AG10803 (cell line): Measurements from ENCODE around the gene FUT8.
A peak's percentile ranks its signal among the peaks of the same experiment; 100 is the strongest.

Source experiments
- DNase-seq: peaks from one replicate; pipeline ENCODE4 v3.0.0; 2010; ENCODE audit warnings: low read depth
- H3K4me3 ChIP-seq: 2 replicates; pipeline ENCODE4 v1.5.1; 2011; ENCODE audit warnings: mild to moderate bottlenecking, low read length, control low read depth
- CTCF ChIP-seq: conservative IDR thresholded peaks from 2 replicates; pipeline ENCODE4 v1.5.1; 2011; ENCODE audit warnings: mild to moderate bottlenecking, low read length, control low read depth, inconsistent platforms

FUT8 gene

GRCh38 chr14:65789363-65789762, 376.8 kb downstream of the FUT8 start:
- TF ChIP-seq CTCF, result no peak
- H3K4me3 ChIP-seq, result no peak overlapping the region
- DNase-seq, result peak; percentile 6

GRCh38 chr14:65790172-65790815, 377.8 kb downstream of the FUT8 start:
- DNase-seq, result peak; percentile 9
- no peak for TF ChIP-seq CTCF
- no peak overlapping the region for H3K4me3 ChIP-seq

- H3K4me3 ChIP-seq, result no peak overlapping the region
- DNase-seq, result peak; percentile 71
- TF ChIP-seq CTCF, result no peak
Observed at GRCh38 chr14:65791191-65791981, 378.9 kb downstream of the FUT8 start.

- peak; percentile 43 for DNase-seq
- TF ChIP-seq CTCF, result no peak
- H3K4me3 ChIP-seq, result no peak overlapping the region
Observed at GRCh38 chr14:65792208-65792905, 379.8 kb downstream of the FUT8 start.
